H1 (cell line): ENCODE results near the gene BLMH. TPM values are rescaled to one million over a fixed set of nuclear protein-coding genes. Genes with fewer than 3 reads are reported as not detected.

Experiments
- CTCF ChIA-PET: fragments of 300-600 bp; sonication (Branson Sonifier 250); formaldehyde crosslinking; loops from one replicate; lab custom pipeline; 2021; ENCODE audit not compliant: partially characterized antibody; lab: Charles Lee
- POLR2A ChIA-PET: fragments of 300-600 bp; sonication (Branson Sonifier 250); formaldehyde crosslinking; loops from one replicate; lab custom pipeline; 2021; ENCODE audit warnings: inconsistent platforms; ENCODE audit not compliant: partially characterized antibody; lab: Charles Lee
- DNase-seq, 2 experiments: peaks; one replicate each; pipeline versions ENCODE4 v3.0.0 to v3.0.0-alpha.2; 2010 to 2022; ENCODE audit warnings: low spot score in 2 of 2, low read depth in 1 of 2, mixed read lengths in 1 of 2
- FAIRE-seq: peaks from 2 replicates; lab custom pipeline; 2011; peaks lifted over from hg19 to GRCh38; lab: Jason Lieb, UNC
- H2AFZ ChIP-seq: 2 replicates; pipeline ENCODE4 v1.8.1; 2012; ENCODE audit warnings: low read length, inconsistent platforms
- H2AK5ac ChIP-seq: 2 replicates; pipeline ENCODE4 v1.6.1; 2013; ENCODE audit warnings: low read depth, low read length
- H2BK120ac ChIP-seq: replicated peaks from 2 replicates; pipeline ENCODE3; 2013; ENCODE audit warnings: low read depth, low read length, inconsistent platforms
- H2BK12ac ChIP-seq: 2 replicates; pipeline ENCODE4 v1.6.1; 2013; ENCODE audit warnings: low read depth, low read length
- H2BK15ac ChIP-seq: 2 replicates; pipeline ENCODE4 v1.6.1; 2013; ENCODE audit warnings: low read length
- H2BK20ac ChIP-seq: 2 replicates; pipeline ENCODE4 v1.6.1; 2013; ENCODE audit warnings: low read length
- H2BK5ac ChIP-seq: 2 replicates; pipeline ENCODE4 v1.6.1; 2013; ENCODE audit warnings: low read depth, low read length
- H3K14ac ChIP-seq: 2 replicates; pipeline ENCODE4 v1.6.1; 2013; ENCODE audit warnings: inconsistent platforms; ENCODE audit not compliant: insufficient read length
- H3K18ac ChIP-seq: 2 replicates; pipeline ENCODE4 v1.6.1; 2013; ENCODE audit warnings: low read length; ENCODE audit errors: extremely low read depth
- H3K23ac ChIP-seq: 2 replicates; pipeline ENCODE4 v1.6.1; 2013; ENCODE audit warnings: inconsistent platforms; ENCODE audit not compliant: insufficient read length
- H3K23me2 ChIP-seq: 2 replicates; pipeline ENCODE4 v1.6.1; 2013; ENCODE audit warnings: low read depth, low read length
- H3K27ac ChIP-seq: 2 replicates; pipeline ENCODE4 v1.6.1; 2011; ENCODE audit warnings: low read depth, low read length, inconsistent platforms
- H3K27me3 ChIP-seq, 4 experiments: replicated peaks in 1 of 4; 1 replicate in 1 of 4; 2 replicates in 3 of 4; pipeline versions ENCODE4 v1.6.1 to v1.8.1; 2011 to 2013; ENCODE audit warnings: low read length in 3 of 4, mild to moderate bottlenecking in 3 of 4, inconsistent platforms in 2 of 4, mixed read lengths in 2 of 4, moderate library complexity in 1 of 4; ENCODE audit not compliant: control insufficient read depth in 3 of 4, insufficient read depth in 3 of 4; ENCODE audit errors: extremely low read depth in 1 of 4
- H3K36me3 ChIP-seq, 4 experiments: 2 replicates each; pipeline versions ENCODE4 v1.6.1 to v1.8.1; 2011 to 2013; ENCODE audit warnings: mild to moderate bottlenecking in 4 of 4, low read length in 3 of 4, moderate library complexity in 2 of 4, control low read depth in 1 of 4, inconsistent platforms in 1 of 4; ENCODE audit not compliant: insufficient read depth in 4 of 4, control insufficient read depth in 2 of 4
- H3K4ac ChIP-seq: replicated peaks from 2 replicates; pipeline ENCODE3; 2013; ENCODE audit warnings: low read length, low read depth, mixed read lengths, inconsistent platforms; ENCODE audit not compliant: insufficient read length
- H3K4me1 ChIP-seq, 4 experiments: replicated peaks in 1 of 4; 1 replicate in 1 of 4; 2 replicates in 3 of 4; pipeline versions ENCODE4 v1.6.1 to v1.8.1; 2011 to 2013; ENCODE audit warnings: low read length in 3 of 4, inconsistent platforms in 2 of 4, mixed read lengths in 1 of 4; ENCODE audit not compliant: insufficient read depth in 4 of 4, control insufficient read depth in 3 of 4
- H3K4me2 ChIP-seq, 2 experiments: 2 replicates each; pipeline versions ENCODE4 v1.6.1 to v1.8.1; 2011 to 2013; ENCODE audit warnings: low read depth in 2 of 2, low read length in 2 of 2, control low read depth in 1 of 2, inconsistent platforms in 1 of 2, mild to moderate bottlenecking in 1 of 2; ENCODE audit not compliant: insufficient read depth in 1 of 2
- H3K4me3 ChIP-seq, 4 experiments: fragments of 200-600, 300-600 bp in 1 of 4; sonication (generic), shearing (Covaris generic), sonication (Bioruptor Twin) in 1 of 4; 2 replicates each; pipeline versions ENCODE4 v1.5.1 to v1.8.1; 2011 to 2016; ENCODE audit warnings: low read length in 4 of 4, low read depth in 3 of 4, control low read depth in 2 of 4, inconsistent platforms in 2 of 4, mild to moderate bottlenecking in 2 of 4, mixed read lengths in 1 of 4, moderate library complexity in 1 of 4; ENCODE audit not compliant: insufficient read depth in 2 of 4; ENCODE audit errors: extremely low read depth in 1 of 4
- H3K56ac ChIP-seq: replicated peaks from 2 replicates; pipeline ENCODE3; 2013; ENCODE audit warnings: low read depth, mild to moderate bottlenecking, mixed read lengths, low read length, inconsistent platforms; ENCODE audit not compliant: insufficient read length
- H3K79me1 ChIP-seq: 2 replicates; pipeline ENCODE4 v1.6.1; 2013; ENCODE audit warnings: low read depth, low read length, control low read depth
- H3K79me2 ChIP-seq, 2 experiments: 2 replicates each; pipeline versions ENCODE4 v1.6.1 to v1.8.1; 2012 to 2013; ENCODE audit warnings: low read length in 2 of 2, mild to moderate bottlenecking in 2 of 2, inconsistent platforms in 1 of 2; ENCODE audit not compliant: insufficient read depth in 2 of 2, control insufficient read depth in 1 of 2
- H3K9ac ChIP-seq, 4 experiments: replicated peaks in 1 of 4; 1 replicate in 1 of 4; 2 replicates in 3 of 4; pipeline versions ENCODE4 v1.6.1 to v1.8.1; 2011 to 2013; ENCODE audit warnings: low read depth in 3 of 4, low read length in 3 of 4, control low read depth in 2 of 4, mild to moderate bottlenecking in 2 of 4, moderate library complexity in 2 of 4, inconsistent platforms in 1 of 4; ENCODE audit errors: extremely low read depth in 1 of 4
- H3K9me3 ChIP-seq, 2 experiments: 2 replicates each; pipeline versions ENCODE4 v1.6.1 to v1.8.1; 2012 to 2013; ENCODE audit warnings: mild to moderate bottlenecking in 2 of 2, moderate library complexity in 2 of 2, control low read depth in 1 of 2, inconsistent platforms in 1 of 2, low read depth in 1 of 2, low read length in 1 of 2, mixed read lengths in 1 of 2; ENCODE audit not compliant: insufficient read depth in 2 of 2
- H4K20me1 ChIP-seq, 2 experiments: replicated peaks in 1 of 2; 2 replicates each; pipeline versions ENCODE3 to v1.8.1; 2011 to 2013; ENCODE audit warnings: inconsistent platforms in 2 of 2, low read length in 2 of 2, mild to moderate bottlenecking in 1 of 2; ENCODE audit not compliant: insufficient read depth in 2 of 2, control insufficient read depth in 1 of 2
- H4K5ac ChIP-seq: 2 replicates; pipeline ENCODE4 v1.6.1; 2013; ENCODE audit warnings: low read length, low read depth, mixed read lengths, inconsistent platforms; ENCODE audit not compliant: insufficient read length
- H4K8ac ChIP-seq: 2 replicates; pipeline ENCODE4 v1.8.0; 2013; ENCODE audit warnings: mild to moderate bottlenecking, moderate library complexity, low read length, inconsistent platforms; ENCODE audit not compliant: insufficient read depth; ENCODE audit errors: extremely low read depth
- H4K91ac ChIP-seq: replicated peaks from 2 replicates; pipeline ENCODE3; 2013; ENCODE audit warnings: low read length, mixed read lengths, inconsistent platforms; ENCODE audit not compliant: insufficient read length
- MAX ChIP-seq: IDR thresholded peaks from 2 replicates; pipeline ENCODE4 v1.6.1; 2012; ENCODE audit warnings: inconsistent platforms
- PHF8 ChIP-seq: fragments of 200-600 bp; sonication (generic); conservative IDR thresholded peaks from 2 replicates; pipeline ENCODE4 v1.7.1; 2012; ENCODE audit warnings: low read depth, mild to moderate bottlenecking, inconsistent platforms, low read length, moderate library complexity
- WGBS, 2 experiments: shearing (Covaris generic) in 1 of 2; methylation state at CpG; one replicate each; pipeline versions ENCODE4 v1.1.6 to v1.1.7; 2013 to 2015; ENCODE audit warnings: low lambda C conversion rate in 2 of 2, mixed read lengths in 2 of 2, inconsistent platforms in 1 of 2, low coverage in 1 of 2, missing lambda C conversion rate in 1 of 2; ENCODE audit not compliant: insufficient replicate concordance in 2 of 2, insufficient coverage in 1 of 2, insufficient read length in 1 of 2; ENCODE audit errors: extremely low coverage in 1 of 2, missing lambda C conversion rate in 1 of 2; 5-methylcytosine and 5-hydroxymethylcytosine counted together
- polyA plus RNA-seq, 7 experiments: library from polyadenylated mRNA; depleted of rRNA in 3 of 7; stranded (reverse) in 5 of 7; unstranded in 2 of 7; fragments of >200 nt in 5 of 7; fragments of 200-250 nt in 2 of 7; gene quantifications; 1 replicate in 5 of 7; 2 replicates in 1 of 7; 4 replicates in 1 of 7; pipeline versions ENCODE4 v1.2.1 to v1.2.3, GENCODE V29; 2011 to 2013; ENCODE audit warnings: missing spikeins in 2 of 7, mixed read lengths in 2 of 7
- total RNA-seq: library from RNA; stranded (reverse); fragmentation: NEBNext Ultra II Directional; extraction: Animal tissue kit (Norgen Biotek cat#: 25700); gene quantifications from 2 replicates; pipeline ENCODE4 v1.2.1, GENCODE V29; 2021

The BLMH gene
- total and polyA plus RNA-seq, 2 of the 8 experiments (the other 6 are each of a cell fraction or from before 2014, with no cell fraction given), result 18.2 to 74.3 TPM

- Histone ChIP-seq H3K9ac (no peak overlapping the region), H3K27ac (no peak overlapping the region), H4K5ac (no peak overlapping the region), H4K91ac (no peak overlapping the region), H2BK120ac (no peak overlapping the region), H3K79me2 (no peaks in the 10 kb centered on the region), H2BK5ac (no peak overlapping the region), H3K4me3 (no peak overlapping the region), H2AK5ac (no peak overlapping the region), H3K79me1 (no peaks in the 10 kb centered on the region), H3K36me3 (peaks cover 0 to 7% (median 0%) of the 10 kb centered on the region in 4 experiments; a peak in 1 of 8 replicates), H3K56ac (no peak overlapping the region), H4K8ac (no peak overlapping the region), H3K4me2 (no peak overlapping the region), H3K23me2 (peaks cover 10% of the 10 kb centered on the region; the same call in 1 of the 2 replicates), H3K4me1 (peaks cover 0 to 9% (median 8%) of the 10 kb centered on the region in 4 experiments; a peak in 5 of 7 replicates), H3K23ac (no peak overlapping the region), H3K18ac (no peak overlapping the region), H3K27me3 (peaks cover 30 to 52% (median 45%) of the 10 kb centered on the region in 4 experiments), H4K20me1 (no peaks in the 10 kb centered on the region), H2AFZ (no peak overlapping the region), H2BK15ac (no peak overlapping the region), H3K4ac (no peak overlapping the region), H3K14ac (no peak overlapping the region), H2BK20ac (no peak overlapping the region), H3K9me3 (peaks cover 0 to 4% of the 10 kb centered on the region in 2 experiments; a peak in 1 of 4 replicates), H2BK12ac (no peak overlapping the region)
- FAIRE-seq (no peak), DNase-seq (no peak)
- ChIA-PET CTCF (no interaction called here), POLR2A (interaction anchor here (0.7 to 1.8 kb wide), 3 partner anchors 30 to 107 kb away, joined by 3 to 4 read pairs (median 3); partner anchors contain the start of gene BLMH)
- 85% methylated on average over 11 of the region's 11 CpGs; no CpG with 5 or more reads in 1 of the 2 experiments for whole genome bisulfite sequencing, 2 experiments
- no peak for TF ChIP-seq MAX
- no peak for TF ChIP-seq PHF8
Observed at GRCh38 chr17:30232824-30233427, 58.8 kb downstream of the BLMH start.
